ENCODE measurements around the gene TMEM187. TPM values are rescaled to one million over a fixed set of nuclear protein-coding genes. Genes with fewer than 3 reads are reported as not detected.

Gene TMEM187
- total RNA-seq, 4 donors from 2014 or later: 3.8 to 10.7 (median 8.7) TPM

DNA sequence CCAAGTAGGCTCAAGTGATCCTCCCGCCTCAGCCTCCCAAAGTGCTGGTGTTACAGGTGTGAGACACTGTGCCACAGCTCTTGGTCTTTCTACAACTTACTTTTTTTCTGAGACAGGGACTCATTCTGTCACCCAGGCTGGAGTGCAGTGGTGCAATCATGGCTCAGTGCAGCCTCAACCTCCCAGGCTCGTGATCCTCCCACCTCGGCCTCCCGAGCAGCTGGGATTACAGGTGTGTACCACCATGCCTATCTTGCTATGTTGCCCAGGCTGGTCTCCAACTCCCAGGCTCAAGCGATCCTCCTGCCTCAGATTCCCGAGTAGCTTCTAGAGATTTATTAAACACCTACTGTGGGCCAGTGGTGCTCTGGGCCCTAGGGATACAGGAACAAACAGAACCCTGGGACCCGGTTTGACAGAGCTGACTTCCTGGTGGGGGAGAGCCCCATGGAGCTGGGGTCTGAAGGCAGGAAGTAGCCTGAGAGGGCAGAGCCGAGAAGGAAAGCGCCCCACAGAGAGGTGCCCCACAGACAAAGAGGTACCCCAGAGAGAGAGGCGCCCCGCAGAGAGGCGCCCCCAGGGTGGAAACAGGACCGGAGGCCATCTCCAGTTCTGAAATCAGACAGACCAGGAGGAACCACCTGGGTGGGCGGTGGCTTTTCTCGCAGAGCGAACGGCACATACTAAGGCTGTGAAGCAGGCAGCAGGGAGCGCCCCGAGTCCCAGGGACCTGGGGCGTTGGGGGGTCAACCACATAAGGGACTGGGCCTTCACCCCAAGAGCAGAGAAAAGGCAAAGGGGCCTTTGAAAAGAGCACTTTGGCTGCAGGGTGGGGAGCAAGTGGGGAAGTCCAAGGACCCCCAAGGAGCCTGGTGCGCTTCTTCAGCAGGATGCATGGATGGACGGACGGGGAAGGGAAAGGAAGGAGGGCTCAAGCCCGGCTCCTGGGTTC is 42.2 kb downstream of the TMEM187 start:
- WGBS, 2 donors: 86 to 95% methylated on average over 19 to 20 of the region's 24 CpGs
- Histone ChIP-seq H3K9me3 (no peaks in the 10 kb centered on the region), H3K4me1 (peaks cover 4 to 13% of the 10 kb centered on the region in 2 donors), H3K27me3 (no peaks in the 10 kb centered on the region), H3K4me3 (replicated peaks in 1 of 3) (no peak overlapping the region), H3K36me3 (no peaks in the 10 kb centered on the region), H3K27ac (no peak overlapping the region)
- TF ChIP-seq CTCF (IDR thresholded peaks at IDR 0.05): no peak
- no peak for TF ChIP-seq POLR2A (IDR thresholded peaks at IDR 0.05)
- no peak for DNase-seq
- intact Hi-C loops (cut with DNase I): loop anchor here (5.0 kb wide), 1 partner anchor 38 kb away; no protein-coding TSS in a partner anchor

GRCh38 chrX:154015581-154016264 is 43.2 kb downstream of the TMEM187 start:
- Histone ChIP-seq H3K4me1 (peaks cover 4 to 16% of the 10 kb centered on the region in 2 donors), H3K36me3 (no peaks in the 10 kb centered on the region), H3K9me3 (no peaks in the 10 kb centered on the region), H3K4me3 (replicated peaks in 1 of 3) (no peak overlapping the region), H3K27me3 (no peaks in the 10 kb centered on the region), H3K27ac (no peak overlapping the region)
- WGBS, 2 donors: 69 to 100% methylated on average over 1 to 2 of the region's 16 CpGs
- TF ChIP-seq POLR2A (IDR thresholded peaks at IDR 0.05): no peak
- no peak for TF ChIP-seq CTCF (IDR thresholded peaks at IDR 0.05)
- intact Hi-C loops (cut with DNase I): no loop called here
- no peak for DNase-seq

DNA sequence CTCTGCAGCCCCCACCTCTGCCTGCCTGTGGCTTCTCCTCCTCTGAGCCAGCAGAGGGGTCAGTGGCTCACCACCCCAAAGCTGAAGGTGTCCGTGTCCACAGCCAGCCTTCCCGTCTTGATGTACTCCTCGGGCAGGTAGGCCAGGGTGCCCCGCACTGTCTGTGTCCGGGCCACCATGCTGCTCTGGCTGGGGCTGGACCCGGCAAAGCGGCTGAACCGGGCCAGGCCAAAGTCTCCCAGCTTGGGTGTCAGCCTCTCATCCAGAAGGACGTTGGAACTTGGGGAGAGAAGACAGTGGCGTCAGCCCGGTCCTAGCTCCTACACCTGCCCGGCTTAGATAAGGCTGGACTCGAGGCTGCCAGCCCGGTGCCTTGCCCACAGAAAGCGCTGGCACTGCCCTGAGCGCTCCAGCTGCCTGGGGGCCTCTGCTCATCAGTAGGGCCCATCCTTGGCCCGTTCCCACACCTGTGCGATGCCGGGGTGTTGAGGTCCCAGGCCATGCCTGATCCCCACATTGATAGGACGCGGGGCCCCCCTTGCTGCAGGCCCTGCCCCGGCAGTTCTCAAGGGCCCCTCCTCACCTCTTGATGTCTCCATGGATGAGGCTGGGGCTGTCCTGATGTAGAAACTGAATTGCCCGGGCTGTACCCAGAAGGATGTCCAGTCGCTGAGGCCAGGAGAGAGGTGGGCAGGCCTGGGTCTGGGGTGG is 44.0 kb downstream of the TMEM187 start:
- intact Hi-C loops (cut with DNase I): no loop called here
- no peaks in the 10 kb centered on the region for H3K9me3 ChIP-seq
- no peaks in the 10 kb centered on the region for H3K36me3 ChIP-seq
- WGBS, 2 donors: 96% methylated on average over 5 of the region's 24 CpGs; no CpG with 5 or more reads in 1 of the 2 donors
- no peaks in the 10 kb centered on the region for H3K27me3 ChIP-seq
- no peak overlapping the region for H3K4me3 ChIP-seq (replicated peaks in 1 of 3)
- DNase-seq: no peak
- TF ChIP-seq CTCF (IDR thresholded peaks at IDR 0.05) (no peak), POLR2A (IDR thresholded peaks at IDR 0.05) (no peak)
- H3K27ac ChIP-seq: no peak overlapping the region
- H3K4me1 ChIP-seq: peaks cover 4 to 20% of the 10 kb centered on the region in 2 donors

GRCh38 chrX:154017766-154018517 is 45.4 kb downstream of the TMEM187 start:
- H3K27ac ChIP-seq: no peak overlapping the region
- no peaks in the 10 kb centered on the region for H3K36me3 ChIP-seq
- intact Hi-C loops (cut with DNase I): no loop called here
- H3K4me3 ChIP-seq (replicated peaks in 1 of 3): no peak overlapping the region
- no peak for TF ChIP-seq CTCF (IDR thresholded peaks at IDR 0.05)
- no peaks in the 10 kb centered on the region for H3K9me3 ChIP-seq
- H3K27me3 ChIP-seq: no peaks in the 10 kb centered on the region
- WGBS, 2 donors: 67 to 81% methylated on average over 4 to 7 of the region's 26 CpGs
- no peak for DNase-seq
- peaks cover 9 to 20% of the 10 kb centered on the region in 2 donors for H3K4me1 ChIP-seq

Data from thyroid gland (tissue), 4 donors.